Mucosa of rectum (tissue), 2 donors: Measurements from ENCODE around the gene SPATA2L.
"Not testable (repeated sequence)": the region's sequence is repeated elsewhere in the genome, so short reads cannot be mapped to it uniquely, and the experiment has no call there.

ENCODE experiments used
- H3K27ac ChIP-seq, 2 donors: one replicate each; pipeline ENCODE4 v1.7.0; 2013; ENCODE audit warnings: inconsistent platforms in 2 of 2, low read depth in 2 of 2, low read length in 2 of 2
- H3K27me3 ChIP-seq, 2 donors: one replicate each; pipeline ENCODE4 v1.7.0; 2013; ENCODE audit warnings: low read length in 2 of 2; ENCODE audit not compliant: control insufficient read depth in 2 of 2, insufficient read depth in 2 of 2
- H3K36me3 ChIP-seq, 2 donors: one replicate each; pipeline ENCODE4 v1.7.0; 2013; ENCODE audit warnings: low read length in 2 of 2; ENCODE audit not compliant: control insufficient read depth in 2 of 2, insufficient read depth in 2 of 2
- H3K4me1 ChIP-seq, 2 donors: one replicate each; pipeline ENCODE4 v1.7.0; 2013; ENCODE audit warnings: low read length in 2 of 2, mild to moderate bottlenecking in 1 of 2; ENCODE audit not compliant: control insufficient read depth in 2 of 2, insufficient read depth in 2 of 2
- H3K4me3 ChIP-seq, 2 donors: one replicate each; pipeline ENCODE4 v1.7.0; 2013; ENCODE audit warnings: low read length in 2 of 2
- H3K9ac ChIP-seq, 2 donors: one replicate each; pipeline ENCODE4 v1.7.0; 2013; ENCODE audit warnings: low read length in 2 of 2, low read depth in 1 of 2, mild to moderate bottlenecking in 1 of 2
- H3K9me3 ChIP-seq, 2 donors: one replicate each; pipeline ENCODE4 v1.7.0; 2013; ENCODE audit warnings: low read length in 2 of 2; ENCODE audit not compliant: control insufficient read depth in 2 of 2
- donor health status: healthy.
- donor health status: Normal muscosa, but diverticular disease.

The SPATA2L gene

GRCh38 chr16:89690392-89690901, 11.1 kb downstream of the SPATA2L start:
- Histone ChIP-seq H3K36me3 (peaks cover 37 to 44% of the 10 kb centered on the region in 2 donors), H3K9me3 (no peaks in the 10 kb centered on the region), H3K4me3 (no peak overlapping the region), H3K27me3 (no peaks in the 10 kb centered on the region), H3K9ac (no peak overlapping the region), H3K27ac (no peak overlapping the region), H3K4me1 (peaks cover 15 to 16% of the 10 kb centered on the region in 2 donors)

- H3K4me3 ChIP-seq, H3K9ac ChIP-seq, H3K27me3 ChIP-seq, H3K27ac ChIP-seq, H3K9me3 ChIP-seq: not testable (repeated sequence)
- Histone ChIP-seq H3K36me3 (peaks cover 31 to 41% of the 10 kb centered on the region in 2 donors), H3K4me1 (peaks cover 15 to 16% of the 10 kb centered on the region in 2 donors)
Measured at GRCh38 chr16:89689621-89690020, 11.9 kb downstream of the SPATA2L start.

- Histone ChIP-seq H3K4me1 (peaks cover 15 to 16% of the 10 kb centered on the region in 2 donors), H3K27ac (no peak overlapping the region), H3K9me3 (no peaks in the 10 kb centered on the region), H3K36me3 (peaks cover 31 to 38% of the 10 kb centered on the region in 2 donors), H3K9ac (no peak overlapping the region), H3K27me3 (no peaks in the 10 kb centered on the region), H3K4me3 (no peak overlapping the region)
Measured at GRCh38 chr16:89689142-89689541, 12.4 kb downstream of the SPATA2L start.

- Histone ChIP-seq H3K4me3 (no peak overlapping the region), H3K27ac (no peak overlapping the region), H3K9me3 (no peaks in the 10 kb centered on the region), H3K4me1 (peaks cover 15 to 16% of the 10 kb centered on the region in 2 donors), H3K36me3 (peaks cover 23 to 32% of the 10 kb centered on the region in 2 donors), H3K9ac (no peak overlapping the region), H3K27me3 (no peaks in the 10 kb centered on the region)
Measured at GRCh38 chr16:89688395-89688794, 13.1 kb downstream of the SPATA2L start.

- Histone ChIP-seq H3K36me3 (peaks cover 20 to 25% of the 10 kb centered on the region in 2 donors), H3K27ac (peak overlapping the region; percentile 85 to 93), H3K27me3 (no peaks in the 10 kb centered on the region), H3K9ac (peak overlapping the region; percentile 65 to 66), H3K9me3 (no peaks in the 10 kb centered on the region), H3K4me3 (peak overlapping the region; percentile 77 to 89), H3K4me1 (peaks cover 15 to 16% of the 10 kb centered on the region in 2 donors)
Measured at GRCh38 chr16:89687092-89687940, 14.2 kb downstream of the SPATA2L start.

- no peaks in the 10 kb centered on the region for H3K27me3 ChIP-seq
- H3K9ac ChIP-seq: peak within 1 kb of the TSS; percentile 66 to 88
- peaks cover 15 to 16% of the 10 kb centered on the region in 2 donors for H3K4me1 ChIP-seq
- peaks cover 17 to 20% of the 10 kb centered on the region in 2 donors for H3K36me3 ChIP-seq
- H3K9me3 ChIP-seq: no peaks in the 10 kb centered on the region
- H3K4me3 ChIP-seq: peak within 1 kb of the TSS; percentile 77 to 89
- peak within 1 kb of the TSS; percentile 85 to 93 for H3K27ac ChIP-seq
Measured at GRCh38 chr16:89686520-89687091, 14.9 kb downstream of the SPATA2L start, which contains the start of gene CDK10. Gene CDK10 (plus strand): TSS chr16:89686689. CDS start chr16:89686711, 22 bp downstream.

GRCh38 chr16:89685916-89686315, 15.6 kb downstream of the SPATA2L start:
- peaks cover 13 to 14% of the 10 kb centered on the region in 2 donors for H3K36me3 ChIP-seq
- H3K27me3 ChIP-seq: no peaks in the 10 kb centered on the region
- H3K27ac ChIP-seq: no peak overlapping the region
- H3K9me3 ChIP-seq: no peaks in the 10 kb centered on the region
- H3K9ac ChIP-seq: no peak overlapping the region
- no peak overlapping the region for H3K4me3 ChIP-seq
- peaks cover 15 to 16% of the 10 kb centered on the region in 2 donors for H3K4me1 ChIP-seq

- Histone ChIP-seq H3K36me3 (no peaks in the 10 kb centered on the region), H3K9me3 (no peaks in the 10 kb centered on the region), H3K4me3 (no peak overlapping the region), H3K27ac (no peak overlapping the region), H3K4me1 (no peaks in the 10 kb centered on the region), H3K27me3 (no peaks in the 10 kb centered on the region), H3K9ac (no peak overlapping the region)
Measured at GRCh38 chr16:89678258-89678657, 23.2 kb downstream of the SPATA2L start.

GRCh38 chr16:89672177-89672941, 29.1 kb downstream of the SPATA2L start:
- H3K9ac ChIP-seq: no peak overlapping the region
- no peaks in the 10 kb centered on the region for H3K4me1 ChIP-seq
- H3K27me3 ChIP-seq: no peaks in the 10 kb centered on the region
- H3K9me3 ChIP-seq: no peaks in the 10 kb centered on the region
- no peak overlapping the region for H3K27ac ChIP-seq
- H3K36me3 ChIP-seq: no peaks in the 10 kb centered on the region
- H3K4me3 ChIP-seq: no peak overlapping the region
